CD4-positive, alpha-beta T cell treated with Interleukin-12 subunit alpha and Interleukin-12 subunit beta, for 1 hour (primary cell): ENCODE results near the gene PPP1R10.

Source experiments
- DNase-seq: peaks from one replicate; pipeline ENCODE4 v3.0.0-alpha.2; 2020

The PPP1R10 gene

DNA sequence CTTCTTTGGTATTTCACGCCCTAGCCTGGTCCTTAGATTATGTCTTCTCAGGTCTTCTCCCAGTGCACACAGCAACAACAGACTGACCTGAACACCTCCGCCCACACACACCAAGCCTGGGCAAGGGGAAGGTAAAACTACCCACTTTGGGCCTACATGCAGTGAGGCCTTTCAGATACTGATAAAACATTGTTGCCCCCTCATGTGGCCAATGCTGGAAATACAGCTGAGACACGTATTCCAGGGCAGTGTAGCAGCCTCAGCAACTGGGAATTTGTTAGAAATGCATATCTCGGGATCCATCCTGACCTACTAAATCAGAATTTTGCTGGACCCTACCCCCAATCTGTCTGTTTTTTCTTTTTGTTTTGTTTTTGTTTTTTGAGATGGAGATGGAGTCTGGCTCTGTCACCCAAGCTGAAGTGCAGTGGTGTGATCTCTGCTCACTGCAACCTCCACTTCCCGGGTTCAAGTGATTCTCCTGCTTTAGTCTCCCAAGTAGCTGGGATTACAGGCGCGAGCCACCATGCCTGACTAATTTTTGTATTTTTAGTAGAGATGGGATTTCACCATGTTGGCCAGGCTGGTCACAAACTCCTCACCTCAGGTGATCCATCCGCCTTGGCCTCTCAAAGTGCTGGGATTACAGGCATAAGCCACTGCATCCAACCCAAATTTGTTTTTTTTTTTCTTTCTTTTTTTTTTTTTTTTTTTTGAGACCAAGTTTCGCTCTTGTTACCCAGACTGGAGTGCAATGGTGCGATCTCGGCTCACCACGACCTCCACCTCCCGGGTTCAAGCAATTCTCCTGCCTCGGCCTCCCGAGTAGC is 19.5 kb downstream of the PPP1R10 start:
- DNase-seq, result peak; percentile 84

DNA sequence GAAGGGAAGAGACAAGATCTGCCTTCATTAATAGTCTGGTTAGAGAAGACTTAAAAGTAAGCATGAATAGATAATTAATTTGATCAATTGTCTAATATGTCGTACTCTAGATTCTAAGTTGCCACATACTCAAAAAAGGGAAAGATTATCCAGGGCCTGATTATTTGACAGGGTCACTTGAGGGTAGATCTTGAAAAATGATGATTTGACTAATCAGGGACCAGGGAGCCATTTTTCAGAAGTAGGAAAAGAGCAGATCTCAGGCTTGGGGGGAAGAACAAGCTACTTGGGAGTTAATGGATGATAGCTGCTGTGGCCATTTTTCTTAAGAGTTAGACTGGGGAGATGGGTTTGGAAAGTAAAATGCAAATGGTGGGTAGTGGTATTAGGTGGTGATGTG is 24.8 kb downstream of the PPP1R10 start:
- no peak for DNase-seq

DNA sequence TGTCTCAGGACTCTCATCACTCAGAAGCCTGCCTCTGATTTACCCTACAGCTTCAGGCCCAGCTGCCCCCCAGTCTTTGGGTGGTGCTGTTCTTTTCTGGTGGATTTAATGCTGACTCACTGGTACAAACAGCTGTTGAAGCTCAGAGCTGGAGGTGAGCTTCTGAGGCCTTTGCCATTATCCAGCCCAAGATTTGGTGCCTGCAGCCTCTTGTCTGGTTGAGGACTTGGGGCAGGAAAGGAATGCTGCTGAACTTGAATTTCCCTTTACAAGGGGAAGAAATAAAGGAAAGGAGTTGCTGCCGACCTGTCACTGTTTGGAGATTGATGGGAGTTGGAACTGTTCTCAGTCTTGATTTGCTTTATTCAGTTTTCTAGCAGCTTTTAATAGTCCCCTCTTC is 26.0 kb downstream of the PPP1R10 start:
- no peak for DNase-seq

DNA sequence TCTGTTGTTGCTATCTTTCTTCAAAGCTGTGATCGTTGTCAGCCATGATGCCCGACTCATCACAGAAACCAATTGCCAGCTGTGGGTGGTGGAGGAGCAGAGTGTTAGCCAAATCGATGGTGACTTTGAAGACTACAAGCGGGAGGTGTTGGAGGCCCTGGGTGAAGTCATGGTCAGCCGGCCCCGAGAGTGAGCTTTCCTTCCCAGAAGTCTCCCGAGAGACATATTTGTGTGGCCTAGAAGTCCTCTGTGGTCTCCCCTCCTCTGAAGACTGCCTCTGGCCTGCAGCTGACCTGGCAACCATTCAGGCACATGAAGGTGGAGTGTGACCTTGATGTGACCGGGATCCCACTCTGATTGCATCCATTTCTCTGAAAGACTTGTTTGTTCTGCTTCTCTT is 26.5 kb downstream of the PPP1R10 start:
- no peak for DNase-seq

DNA sequence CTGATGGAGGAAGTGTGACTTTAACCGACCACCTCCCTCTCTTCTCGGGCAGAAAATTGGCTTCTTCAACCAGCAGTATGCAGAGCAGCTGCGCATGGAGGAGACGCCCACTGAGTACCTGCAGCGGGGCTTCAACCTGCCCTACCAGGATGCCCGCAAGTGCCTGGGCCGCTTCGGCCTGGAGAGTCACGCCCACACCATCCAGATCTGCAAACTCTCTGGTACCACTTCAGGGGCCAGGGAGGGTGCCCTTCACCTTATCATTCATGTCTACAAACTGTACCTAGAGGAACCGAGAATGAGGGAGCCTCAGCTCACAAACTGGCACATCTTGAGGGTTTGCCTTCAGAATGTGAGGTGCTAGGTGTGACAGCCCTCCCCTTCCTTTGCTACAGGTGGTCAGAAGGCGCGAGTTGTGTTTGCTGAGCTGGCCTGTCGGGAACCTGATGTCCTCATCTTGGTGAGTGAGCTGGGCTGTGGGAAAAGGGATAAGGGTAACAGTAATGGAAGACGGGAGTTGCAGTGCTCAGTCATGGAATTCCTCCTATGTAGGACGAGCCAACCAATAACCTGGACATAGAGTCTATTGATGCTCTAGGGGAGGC is 27.2 kb downstream of the PPP1R10 start:
- DNase-seq, result no peak

DNA sequence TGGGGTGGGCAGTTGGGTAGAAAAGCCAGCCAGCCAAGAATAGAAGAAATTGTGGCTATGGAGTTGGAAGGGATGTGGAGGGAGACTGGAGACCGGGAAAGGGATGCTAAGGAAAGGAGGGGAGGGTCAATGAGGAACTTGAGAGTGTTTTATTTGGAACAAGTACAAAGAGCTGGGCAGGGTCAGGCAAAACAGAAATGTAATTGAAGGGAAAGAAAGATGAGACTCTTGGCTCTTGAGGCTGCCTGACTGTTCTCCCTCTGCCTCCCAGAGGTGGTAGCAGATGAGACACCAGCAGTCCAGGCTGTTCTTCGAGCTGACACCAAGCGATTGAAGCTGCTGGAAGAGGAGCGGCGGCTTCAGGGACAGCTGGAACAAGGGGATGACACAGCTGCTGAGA is 33.1 kb downstream of the PPP1R10 start:
- DNase-seq, result no peak

DNA sequence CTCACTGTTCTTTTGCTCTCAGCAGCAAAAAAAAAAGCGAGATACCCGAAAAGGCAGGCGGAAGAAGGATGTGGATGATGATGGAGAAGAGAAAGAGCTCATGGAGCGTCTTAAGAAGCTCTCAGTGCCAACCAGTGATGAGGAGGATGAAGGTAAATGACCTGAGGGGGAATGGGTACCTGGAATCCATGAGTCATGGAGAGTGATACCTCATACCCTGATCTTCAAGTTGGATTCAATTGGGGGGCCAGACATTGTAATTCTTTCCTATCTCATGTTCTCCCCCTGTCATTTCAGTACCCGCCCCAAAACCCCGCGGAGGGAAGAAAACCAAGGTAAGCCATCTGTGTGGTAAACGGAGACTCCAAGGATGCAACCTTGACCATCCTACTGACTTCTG is 39.0 kb downstream of the PPP1R10 start:
- DNase-seq, result no peak

DNA sequence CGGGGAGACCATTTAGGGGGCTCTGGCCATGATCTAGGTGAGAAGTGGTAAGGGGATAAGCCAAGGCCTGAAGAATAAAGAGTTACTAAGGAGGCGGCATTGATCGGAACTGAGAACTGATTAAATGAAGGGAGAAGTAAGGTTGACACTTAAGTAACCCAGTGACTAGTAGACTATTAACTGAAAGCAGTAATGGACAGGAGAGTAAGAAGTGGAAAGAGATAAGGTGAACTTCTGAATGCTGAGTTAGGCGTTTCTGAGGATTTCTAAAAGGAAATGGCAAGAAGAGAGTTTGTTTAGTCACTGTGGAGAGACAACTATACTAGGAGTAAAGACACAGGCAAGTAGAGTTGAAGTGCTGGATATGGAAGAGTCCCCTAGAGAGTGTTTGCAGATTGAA is 43.9 kb downstream of the PPP1R10 start:
- no peak for DNase-seq

DNA sequence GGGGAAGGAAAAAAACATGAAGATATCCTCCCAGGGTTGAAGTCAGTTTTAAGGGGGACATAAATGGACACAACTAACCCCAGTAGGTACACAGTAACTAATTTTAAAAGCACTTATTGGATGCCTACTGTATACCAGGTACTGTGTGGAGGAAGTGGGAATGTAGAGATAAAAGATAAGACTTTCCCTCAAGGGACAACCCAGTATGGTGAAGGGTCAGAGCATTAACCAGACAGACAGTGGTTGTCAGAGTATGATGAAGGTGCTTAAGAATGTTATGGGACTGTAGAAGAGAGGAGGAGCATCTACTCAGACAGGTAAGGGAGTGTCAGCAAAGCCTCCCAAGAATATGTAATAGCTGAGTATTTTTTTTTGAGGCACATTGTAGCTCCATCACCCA is 44.9 kb downstream of the PPP1R10 start:
- DNase-seq, result no peak

DNA sequence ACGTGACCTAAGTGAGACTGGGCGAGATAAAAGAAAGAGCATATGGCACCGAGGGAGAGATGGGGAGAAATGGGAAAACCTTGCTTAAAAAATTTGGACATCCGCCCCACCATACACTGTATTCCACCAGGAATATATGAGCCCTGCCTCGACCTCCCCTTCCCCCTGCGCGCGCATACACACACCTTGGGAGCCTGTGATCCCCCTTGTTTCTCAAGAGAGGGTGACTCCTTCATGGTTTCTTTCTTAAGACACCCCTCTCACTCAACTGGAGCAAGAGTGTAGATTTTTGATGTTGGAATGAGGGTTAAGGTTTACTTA is 45.3 kb downstream of the PPP1R10 start:
- no peak for DNase-seq

DNA sequence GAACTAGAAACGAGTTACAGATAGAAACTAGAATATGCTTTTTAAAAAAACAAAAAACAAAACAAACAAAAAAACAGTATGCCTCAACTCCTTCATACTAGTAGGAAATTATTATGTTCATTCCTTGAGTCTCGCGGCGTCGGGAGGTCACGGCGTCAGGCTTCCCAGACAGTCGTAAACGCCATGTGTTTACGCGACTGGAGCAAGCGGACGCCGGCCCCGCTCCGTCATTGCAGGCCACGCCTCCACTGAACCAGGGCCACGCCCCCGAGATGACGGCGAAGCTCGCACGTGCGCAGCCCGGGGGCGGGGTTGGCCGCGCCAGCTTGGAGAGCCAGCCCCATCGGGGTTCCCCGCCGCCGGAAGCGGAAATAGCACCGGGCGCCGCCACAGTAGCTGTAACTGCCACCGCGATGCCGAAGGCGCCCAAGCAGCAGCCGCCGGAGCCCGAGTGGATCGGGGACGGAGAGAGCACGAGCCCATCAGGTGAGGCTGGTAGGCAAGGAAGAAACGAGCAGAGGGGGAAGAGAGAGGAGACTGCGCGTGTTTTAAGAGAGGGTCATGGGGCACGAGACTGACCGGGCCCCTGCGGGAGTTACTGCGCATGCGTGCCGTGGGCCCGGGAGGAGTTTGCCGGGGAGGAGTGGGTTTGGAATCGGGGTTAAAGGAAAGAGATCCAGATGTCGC is 45.8 kb downstream of the PPP1R10 start, which contains the start of gene ABCF1:
Gene ABCF1 (plus strand): TSS at position 368 of the 687 bp plus-strand sequence. CDS start 46 bp downstream, at position 414.
- peak; percentile 99 for DNase-seq

DNA sequence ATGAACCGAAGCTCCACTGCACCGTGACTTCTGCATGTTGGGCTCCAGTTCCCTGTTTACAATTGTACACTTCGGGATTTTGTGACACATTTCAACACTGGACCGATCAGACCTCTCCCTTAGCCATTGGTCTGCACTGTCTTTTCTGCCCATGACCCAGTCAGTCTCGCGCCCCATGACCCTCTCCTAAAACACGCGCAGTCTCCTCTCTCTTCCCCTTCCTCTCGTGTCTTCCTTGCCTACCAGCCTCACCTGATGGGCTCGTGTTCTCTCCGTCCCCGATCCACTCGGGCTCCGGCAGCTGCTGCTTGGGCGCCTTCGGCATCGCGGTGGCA is 46.3 kb downstream of the PPP1R10 start:
- no peak for DNase-seq

DNA sequence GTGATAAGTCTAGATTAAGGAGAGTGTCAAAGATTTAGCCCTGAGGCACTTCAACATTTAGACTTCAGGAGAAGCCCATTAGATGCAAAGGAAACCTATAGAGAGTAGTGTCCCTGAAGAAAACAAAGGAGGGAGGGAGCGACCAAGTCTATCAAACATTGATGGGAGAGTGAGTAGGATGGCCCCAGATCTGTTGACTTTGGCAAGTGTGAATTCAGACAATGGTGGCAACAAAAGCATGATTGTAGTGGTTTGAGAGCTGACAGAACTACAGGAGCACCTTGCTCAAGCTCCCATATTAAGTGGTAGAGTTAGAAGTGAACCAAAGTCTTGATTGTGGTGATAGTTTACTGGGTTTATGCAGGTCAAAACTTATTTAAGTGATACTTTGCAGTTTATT is 46.8 kb downstream of the PPP1R10 start:
- DNase-seq, result no peak

DNA sequence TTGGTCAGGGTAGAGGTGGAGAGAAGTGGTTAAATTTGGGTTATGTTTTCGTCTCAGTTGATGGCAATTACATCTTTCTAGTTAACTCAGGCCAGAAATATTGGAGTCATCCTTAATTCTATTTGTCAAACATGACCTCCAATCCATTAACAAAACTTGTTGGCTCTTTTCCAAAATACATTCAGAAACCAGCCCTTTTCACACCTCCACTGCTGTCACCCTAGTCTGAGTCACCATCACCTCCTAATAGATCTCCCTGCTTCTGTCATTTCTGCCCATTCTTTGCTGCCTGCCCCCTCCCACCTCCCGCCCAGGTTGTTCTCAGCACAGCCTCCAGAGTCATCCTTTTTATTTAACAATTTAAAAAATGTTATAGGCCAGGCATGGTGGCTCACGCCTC is 48.8 kb downstream of the PPP1R10 start:
- peak; percentile 50 for DNase-seq

DNA sequence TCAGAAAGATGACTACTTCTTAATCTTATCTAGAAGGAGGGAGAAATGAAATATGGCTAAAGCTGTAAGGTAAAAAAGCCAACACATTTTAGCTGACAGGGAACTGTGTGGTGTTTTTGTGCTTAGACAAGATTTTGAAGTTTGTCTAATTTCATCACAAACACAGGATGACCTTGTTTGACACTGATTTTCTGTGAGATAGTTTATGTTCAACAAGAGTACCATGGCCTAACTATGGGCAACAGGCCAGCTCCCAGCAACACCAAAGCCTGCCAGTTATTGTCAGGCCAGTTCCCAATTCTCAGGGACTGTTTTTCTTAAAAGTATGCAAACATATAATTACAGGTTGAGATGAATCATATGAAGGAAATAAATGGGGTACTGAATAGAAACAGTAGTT is 51.3 kb downstream of the PPP1R10 start:
- DNase-seq, result no peak

DNA sequence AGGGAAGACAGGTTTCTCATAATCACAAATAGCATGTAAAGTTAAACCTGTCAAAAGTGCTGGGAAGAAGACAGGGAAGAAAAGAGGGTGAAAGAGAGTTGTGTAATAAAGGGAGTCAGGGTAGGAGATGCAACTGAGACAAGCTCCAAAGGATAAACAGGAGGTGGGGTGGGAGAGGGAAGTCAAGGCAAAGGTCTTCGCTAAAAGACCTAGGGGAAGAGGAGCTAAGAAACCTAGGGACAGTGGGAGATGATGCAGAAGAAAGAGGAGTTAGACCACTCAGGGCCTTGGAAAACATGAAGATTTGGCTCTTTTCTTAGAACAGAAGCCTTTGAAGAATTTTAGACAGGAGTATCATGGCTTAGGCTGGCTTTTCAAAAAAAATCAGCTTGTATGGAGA is 52.9 kb downstream of the PPP1R10 start:
- DNase-seq, result no peak

DNA sequence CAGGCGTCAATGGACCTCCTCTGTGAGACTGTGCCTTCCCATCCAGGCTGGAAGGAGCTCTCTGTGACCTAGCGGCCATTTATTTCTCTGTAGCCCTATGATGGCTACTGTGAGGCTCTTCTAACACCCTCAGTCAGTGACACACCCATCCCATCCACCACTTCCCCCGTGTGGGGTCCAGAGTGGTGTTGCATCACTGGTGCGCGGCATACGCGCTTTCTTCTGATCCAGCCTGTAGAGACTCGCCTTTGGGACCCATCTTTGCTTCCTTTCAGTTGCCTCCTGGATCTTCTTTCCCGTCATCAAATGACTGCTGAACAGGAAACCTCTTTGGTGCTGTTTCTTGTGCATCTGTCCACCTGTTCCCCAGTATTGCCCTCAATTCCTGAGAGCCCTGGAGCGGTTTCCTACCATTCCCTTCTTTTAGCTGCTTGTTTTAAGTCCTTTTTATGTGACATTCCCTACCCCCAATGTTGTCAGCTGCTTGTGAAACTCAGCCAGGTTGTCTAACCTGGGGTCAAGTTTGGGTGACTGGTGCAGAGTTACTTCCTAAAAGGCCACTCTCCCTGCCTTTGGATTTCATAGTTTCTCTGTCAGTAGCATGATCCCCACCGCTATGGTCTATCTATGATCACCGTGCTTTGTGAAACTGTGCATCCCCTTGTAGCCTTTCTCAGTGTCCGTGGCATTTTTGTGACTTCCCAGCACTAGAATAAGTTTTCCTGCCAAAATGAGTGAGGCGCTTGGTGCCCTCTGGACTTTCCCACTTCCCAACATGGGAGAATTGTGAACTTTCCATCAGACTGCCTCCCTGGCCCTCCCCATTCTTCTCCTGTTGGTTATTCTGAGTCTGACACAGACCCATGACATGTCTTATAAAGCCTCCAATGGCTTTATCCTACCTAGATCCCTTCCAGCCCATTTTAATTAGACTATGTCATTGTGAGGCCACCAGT is 54.3 kb downstream of the PPP1R10 start:
- DNase-seq, result no peak

DNA sequence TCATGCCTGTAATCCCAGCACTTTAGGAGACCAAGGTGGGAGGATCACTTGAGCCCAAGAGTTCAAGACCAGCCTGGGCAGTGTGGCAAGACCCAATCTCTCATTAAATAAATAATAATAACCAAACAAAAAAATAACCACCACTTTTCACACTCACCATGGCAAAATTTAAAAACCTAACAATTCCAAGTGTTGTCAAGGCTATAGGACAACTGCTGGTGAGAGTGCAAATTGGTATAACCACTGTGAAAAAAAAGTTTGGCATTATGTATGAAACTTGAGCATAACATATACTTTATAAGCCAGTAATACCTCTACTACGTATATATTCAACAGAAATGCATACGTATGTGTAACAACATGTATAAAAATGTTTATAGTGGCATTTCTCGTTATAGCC is 56.1 kb downstream of the PPP1R10 start:
- no peak for DNase-seq

DNA sequence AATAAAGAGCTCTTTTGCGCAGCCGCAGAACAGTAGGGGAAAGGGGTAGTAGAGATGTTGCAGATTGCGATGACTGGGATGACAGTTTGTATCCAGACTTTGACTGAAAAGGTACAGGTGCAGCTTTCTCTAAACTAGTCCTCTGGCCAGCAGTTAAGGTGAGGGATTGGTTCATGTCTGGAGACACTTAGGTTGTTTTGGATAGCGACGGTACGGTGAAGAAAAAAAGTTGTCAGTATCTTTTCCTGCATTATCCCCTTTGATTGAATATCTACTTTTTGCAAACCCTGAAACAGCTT is 59.4 kb downstream of the PPP1R10 start:
- DNase-seq, result peak; percentile 69

DNA sequence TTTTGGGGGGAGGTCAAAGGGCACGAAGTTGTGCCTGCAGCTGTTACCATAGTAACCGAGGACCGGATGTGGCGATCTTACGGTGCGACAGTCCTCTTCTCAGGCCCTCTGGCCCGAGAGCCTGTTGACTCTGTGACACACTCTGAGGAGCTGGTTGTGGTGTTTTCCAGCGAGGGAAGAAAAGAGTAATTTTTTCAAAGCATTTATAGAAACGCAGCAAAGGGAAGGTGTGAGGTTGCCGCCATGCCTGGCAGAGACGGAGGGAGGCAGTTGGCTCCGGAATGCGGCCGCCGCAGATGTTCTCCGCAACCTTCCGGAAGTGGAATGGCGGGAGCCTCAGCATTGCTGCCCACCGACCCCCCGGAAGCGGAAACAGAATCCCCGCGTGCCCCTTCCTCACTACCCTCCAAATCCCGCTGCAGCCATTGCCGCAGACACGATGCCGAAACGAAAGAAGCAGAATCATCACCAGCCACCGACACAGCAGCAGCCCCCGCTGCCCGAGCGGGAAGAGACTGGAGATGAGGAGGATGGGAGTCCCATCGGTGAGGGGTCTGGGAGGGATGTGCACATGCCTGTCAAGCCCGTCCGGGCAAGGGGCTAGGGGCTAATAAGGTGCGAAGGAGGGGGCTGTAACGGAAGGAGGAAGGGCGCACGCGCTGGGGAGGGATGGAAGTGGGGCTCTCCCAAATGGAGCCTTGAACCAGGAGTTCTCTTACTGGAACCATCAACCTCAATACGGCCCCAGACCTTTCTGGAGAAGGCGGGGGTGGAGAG is 59.9 kb downstream of the PPP1R10 start, which contains the start of gene PRR3:
Gene PRR3 (plus strand): TSS at position 390 of the 777 bp plus-strand sequence. CDS start 50 bp downstream, at position 440.
- DNase-seq, result peak; percentile 93

DNA sequence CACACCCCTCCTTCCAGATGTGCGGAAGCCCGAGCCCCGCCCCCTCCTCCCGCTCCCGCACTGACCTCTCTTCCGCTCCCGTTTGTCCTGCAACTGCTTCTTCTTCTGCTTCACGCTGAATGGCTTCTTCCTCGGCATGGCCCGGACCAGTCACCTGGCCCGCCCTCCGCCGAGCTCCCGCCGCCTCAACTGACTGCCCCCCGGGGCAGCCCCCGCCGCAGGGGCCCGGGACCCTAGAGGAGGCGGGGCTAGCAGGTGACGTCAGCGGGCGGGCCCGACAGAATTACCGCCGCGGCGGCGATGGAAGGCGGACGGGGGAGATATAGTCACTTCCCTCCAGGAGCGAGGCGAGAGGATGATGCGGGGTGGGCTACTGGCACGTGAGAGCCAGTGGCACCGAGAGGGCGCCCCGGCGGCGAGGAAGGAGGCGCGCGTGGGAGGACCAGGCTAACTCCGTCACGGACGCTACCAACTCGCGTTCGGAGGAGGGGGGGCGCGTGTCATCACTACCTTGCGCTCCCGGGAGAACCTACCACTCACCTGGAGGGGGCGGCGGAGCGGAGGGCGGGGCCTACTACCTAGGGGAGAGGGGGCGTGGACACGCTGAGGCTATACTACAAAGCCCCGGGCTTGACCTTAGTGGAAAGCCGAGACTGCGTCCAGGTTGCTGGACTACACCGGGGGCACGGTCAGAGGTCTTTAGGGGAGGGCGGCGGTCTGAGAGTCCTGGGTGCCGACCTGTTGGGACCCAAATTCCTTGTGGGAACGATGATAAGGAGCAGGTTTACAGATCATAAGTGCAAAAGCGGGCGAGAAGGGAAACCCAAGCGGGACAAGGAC is 60.8 kb downstream of the PPP1R10 start, which contains the start of gene GNL1:
Gene GNL1 (minus strand): TSS at position 424 of the 840 bp plus-strand sequence. CDS start 286 bp downstream, at position 138.
- DNase-seq, result peak; percentile 98

DNA sequence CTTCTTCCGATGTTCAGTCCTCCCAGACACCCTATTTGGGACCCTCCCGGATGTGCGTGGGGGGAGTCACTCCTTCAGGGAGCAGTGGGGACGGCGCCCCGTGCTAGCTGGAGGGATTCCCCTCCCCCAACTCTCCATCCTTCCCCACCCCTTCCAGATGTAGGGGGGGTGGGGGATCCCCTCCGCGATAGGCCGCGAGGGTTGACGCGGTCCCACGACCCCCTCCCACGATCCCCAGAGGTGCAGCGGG is 61.3 kb downstream of the PPP1R10 start:
- DNase-seq, result no peak
